HG02588 (cell line): ENCODE results near the gene XAGE3.
"Not testable (repeated sequence)": the region's sequence is repeated elsewhere in the genome, so short reads cannot be mapped to it uniquely, and the experiment has no call there.

ENCODE experiments used
- ATAC-seq: cut with Tn5 transposase; IDR thresholded peaks from one replicate; pipeline ENCODE4 v1.9.1; 2021; ENCODE audit warnings: mild to moderate bottlenecking, moderate library complexity; ENCODE audit not compliant: unreplicated experiment

The XAGE3 gene

DNA sequence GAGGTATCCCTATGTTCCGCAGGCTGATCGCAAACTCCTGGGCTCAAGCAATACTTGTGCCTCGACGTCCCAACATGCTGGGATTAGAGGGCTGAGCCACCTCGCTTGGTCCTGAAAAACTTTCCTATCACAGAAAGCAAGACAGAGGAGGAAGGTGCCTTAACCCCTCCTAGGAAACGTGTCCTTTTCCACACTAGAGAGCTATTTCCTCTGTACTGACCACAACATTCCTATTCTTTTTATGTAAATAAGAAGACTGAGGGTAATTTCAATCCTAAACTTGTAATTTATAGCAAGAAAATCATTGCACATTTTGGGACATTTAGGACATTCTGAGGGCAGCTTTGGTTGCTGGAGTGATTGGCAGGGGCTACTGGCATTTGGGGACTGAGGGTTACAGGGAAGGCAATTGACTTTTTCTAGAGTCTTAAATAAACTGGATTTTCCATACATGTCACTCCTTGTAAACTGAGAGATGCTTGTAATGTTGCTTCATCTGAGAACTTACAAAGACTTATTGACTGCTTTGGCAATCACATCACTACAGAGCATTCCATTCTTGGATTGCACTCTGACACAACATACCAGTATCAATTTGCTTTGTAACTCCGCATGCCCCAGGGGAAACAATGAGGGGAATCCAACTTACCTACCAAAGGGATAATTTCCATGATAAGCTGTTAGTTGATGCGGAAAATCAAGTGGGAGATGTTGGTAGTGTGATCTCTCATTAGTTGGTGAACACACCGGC lies 15.6 kb downstream of the XAGE3 start:
- no peak for ATAC-seq

DNA sequence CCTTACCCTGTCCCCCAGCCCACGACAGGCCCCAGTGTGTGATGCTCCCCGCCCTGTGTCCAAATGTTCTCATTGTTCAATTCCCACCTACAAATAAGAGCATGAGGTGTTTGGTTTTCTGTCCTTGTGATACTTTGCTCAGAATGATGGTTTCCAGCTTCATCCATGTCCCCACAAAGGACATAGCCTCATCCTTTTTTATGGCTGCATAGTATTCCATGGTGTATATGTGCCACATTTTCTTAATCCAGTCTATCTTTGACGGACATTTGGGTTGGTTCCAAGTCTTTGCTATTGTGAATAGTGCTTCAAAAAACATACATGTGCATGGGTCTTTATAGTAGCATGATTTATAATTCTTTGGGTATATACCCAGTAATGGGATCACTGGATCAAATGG lies 24.3 kb downstream of the XAGE3 start:
- not testable (repeated sequence) for ATAC-seq

DNA sequence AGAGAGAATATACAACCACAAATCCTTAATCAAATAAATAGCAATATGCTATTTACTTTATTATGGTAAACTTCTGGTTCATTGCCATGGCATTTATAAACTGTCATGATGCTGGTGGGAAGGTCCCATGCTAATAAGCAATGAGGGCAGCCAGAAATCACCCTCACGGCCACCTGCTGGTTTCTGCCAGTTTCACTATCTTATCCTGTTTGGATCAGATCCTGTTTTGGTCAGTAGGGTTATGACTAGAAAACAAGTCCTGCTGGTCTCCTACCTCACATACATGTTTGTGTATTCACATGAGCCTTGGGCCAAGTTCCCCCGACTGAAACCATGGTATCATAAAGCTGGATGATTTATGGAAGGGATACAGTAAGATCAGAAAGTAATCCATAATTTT lies 28.7 kb downstream of the XAGE3 start:
- no peak for ATAC-seq

DNA sequence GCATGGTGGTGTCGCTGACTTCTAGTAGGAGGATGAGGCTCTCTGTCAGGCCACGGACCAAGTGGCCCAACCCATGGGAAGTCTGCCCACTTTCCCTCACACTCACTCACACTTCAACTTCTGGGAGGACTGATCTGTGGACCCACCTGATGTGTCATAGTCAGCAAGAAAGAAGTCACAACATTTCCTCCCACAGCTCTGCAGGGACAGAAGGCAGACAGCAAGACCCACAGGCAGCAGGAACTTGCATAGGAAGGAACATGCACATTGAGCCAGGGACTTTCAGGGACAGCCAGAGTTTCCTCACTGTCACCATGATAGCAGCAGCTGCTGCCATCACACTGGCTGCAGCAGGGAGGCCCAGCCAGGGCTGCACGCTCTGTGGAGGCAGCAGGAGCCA lies 37.3 kb downstream of the XAGE3 start:
- ATAC-seq: no peak

DNA sequence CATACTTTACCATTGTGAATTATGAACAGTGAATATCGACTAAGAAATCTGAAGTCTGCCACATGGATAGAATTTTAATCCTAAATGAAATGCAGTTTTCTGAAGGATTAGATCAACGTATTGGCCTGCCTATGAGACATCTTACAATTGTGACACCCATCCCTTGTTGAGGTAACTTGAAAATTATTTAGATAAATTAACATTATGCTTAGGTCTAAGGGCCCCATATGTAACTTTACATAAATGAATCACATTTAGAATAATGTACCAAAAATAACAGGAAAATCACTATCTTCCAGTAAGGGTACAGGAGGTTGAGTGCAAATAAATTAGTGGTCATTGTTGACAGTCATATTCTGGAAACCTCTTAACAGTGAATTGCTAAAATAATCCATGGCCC lies 43.3 kb downstream of the XAGE3 start:
- ATAC-seq: no peak

DNA sequence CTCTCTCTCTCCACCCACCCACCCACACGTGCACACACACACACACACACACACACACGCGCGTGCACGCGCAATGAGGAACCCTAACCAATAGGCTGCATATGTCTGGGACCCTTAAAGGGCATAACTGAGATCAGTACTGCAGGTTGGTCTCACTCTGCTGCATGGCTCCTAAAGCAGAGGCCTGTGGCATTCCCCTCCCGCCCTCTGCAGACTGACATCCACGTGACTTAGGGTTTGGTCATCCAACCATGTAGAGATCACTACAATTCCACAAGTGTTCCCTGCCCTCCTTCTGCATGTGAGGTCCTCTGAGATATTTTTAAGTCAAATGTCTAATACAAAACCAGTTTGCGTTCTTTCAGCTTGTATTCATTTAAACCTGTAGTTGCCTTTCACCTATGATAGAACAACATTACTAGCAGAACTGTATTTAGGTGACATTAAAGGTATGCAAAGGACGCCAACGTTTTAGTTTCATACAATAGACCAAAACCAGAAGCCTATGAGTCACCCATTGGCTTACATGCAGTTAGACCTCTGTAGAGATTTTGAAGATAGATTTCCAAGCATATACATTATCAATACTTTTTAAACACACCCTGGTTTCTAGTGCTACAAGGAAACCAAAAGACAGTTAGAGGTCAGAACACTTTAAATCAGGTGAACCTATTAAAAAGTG lies 46.7 kb downstream of the XAGE3 start:
- no peak for ATAC-seq

DNA sequence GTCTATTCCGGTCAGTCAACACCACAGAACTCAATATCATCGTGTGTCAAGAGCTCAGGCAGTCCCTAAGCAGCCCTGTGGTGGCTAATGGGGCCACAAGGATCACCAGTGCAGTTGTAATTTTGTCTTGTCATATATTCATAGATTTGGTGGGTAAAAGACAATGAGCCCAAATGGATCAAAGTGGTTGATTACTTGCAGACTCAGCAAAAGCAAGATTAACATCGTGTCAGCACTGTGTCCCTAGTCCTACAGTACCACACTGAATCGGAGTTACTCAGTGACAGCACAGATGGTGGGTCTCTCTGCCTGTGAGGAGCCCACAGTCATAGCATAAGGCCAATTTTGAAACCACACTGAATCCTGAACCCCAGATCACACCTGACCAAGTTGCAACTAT lies 48.1 kb downstream of the XAGE3 start:
- ATAC-seq: no peak
